ENCODE data around the gene ARCN1. TPM values are rescaled to one million over a fixed set of nuclear protein-coding genes. Genes with fewer than 3 reads are reported as not detected.
A peak's percentile ranks its signal among the peaks of the same experiment; 100 is the strongest.

ARCN1 gene
- polyA plus RNA-seq (2013), result 64.0 TPM

GRCh38 chr11:118572061-118572980, at the start of gene ARCN1:
Gene ARCN1 (plus strand): TSS chr11:118572409. CDS start chr11:118572548, 139 bp downstream.
- no peaks in the 10 kb centered on the region for H3K27me3 ChIP-seq (replicated peaks in 2 of 5; ENCODE audit: control insufficient read depth in 4 of 5, insufficient read depth in 5 of 5, low read length in 4 of 5)
- ChIA-PET POLR2A (interaction anchor here (0.5 to 1.2 kb wide), 3 partner anchors 31 to 353 kb away, joined by 3 to 4 read pairs (median 3); partner anchors contain the start of gene BCL9L), CTCF (interaction anchor here (1.1 to 1.2 kb wide), 2 partner anchors 17 to 43 kb away, joined by 3 read pairs; no protein-coding TSS in a partner anchor)
- peak within 1 kb of the TSS; percentile 82 to 98 (median 92) for H3K4me3 ChIP-seq (ENCODE audit: control insufficient read depth in 1 of 7, extremely low read depth in 1 of 7, insufficient read depth in 4 of 7, low read depth in 2 of 7, low read length in 6 of 7)
- peak within 1 kb of the TSS; percentile 85 to 96 for H3K27ac ChIP-seq (ENCODE audit: insufficient read depth in 1 of 2, low read depth in 1 of 2, low read length in 2 of 2, poor library complexity in 1 of 2, severe bottlenecking in 2 of 2)
- DNase-seq, result peak; percentile 87 to 90 (median 87)
- peaks cover 0 to 2% (median under 1%) of the 10 kb centered on the region in 4 experiments for H3K36me3 ChIP-seq (ENCODE audit: control insufficient read depth in 4 of 4, insufficient read depth in 4 of 4, low read length in 3 of 4)
- under 1% methylated on average over 34 of the region's 55 CpGs for WGBS (ENCODE audit: insufficient coverage)
- no peaks in the 10 kb centered on the region for H3K9me3 ChIP-seq (ENCODE audit: control extremely low read depth in 1 of 5, control insufficient read depth in 4 of 5, insufficient read depth in 2 of 5, low read depth in 1 of 5, low read length in 4 of 5)
- H3K4me1 ChIP-seq (ENCODE audit: control extremely low read depth in 1 of 4, control insufficient read depth in 4 of 4, insufficient read depth in 4 of 4, low read length in 3 of 4), result peaks cover 5 to 25% (median 16%) of the 10 kb centered on the region in 4 experiments

DNA sequence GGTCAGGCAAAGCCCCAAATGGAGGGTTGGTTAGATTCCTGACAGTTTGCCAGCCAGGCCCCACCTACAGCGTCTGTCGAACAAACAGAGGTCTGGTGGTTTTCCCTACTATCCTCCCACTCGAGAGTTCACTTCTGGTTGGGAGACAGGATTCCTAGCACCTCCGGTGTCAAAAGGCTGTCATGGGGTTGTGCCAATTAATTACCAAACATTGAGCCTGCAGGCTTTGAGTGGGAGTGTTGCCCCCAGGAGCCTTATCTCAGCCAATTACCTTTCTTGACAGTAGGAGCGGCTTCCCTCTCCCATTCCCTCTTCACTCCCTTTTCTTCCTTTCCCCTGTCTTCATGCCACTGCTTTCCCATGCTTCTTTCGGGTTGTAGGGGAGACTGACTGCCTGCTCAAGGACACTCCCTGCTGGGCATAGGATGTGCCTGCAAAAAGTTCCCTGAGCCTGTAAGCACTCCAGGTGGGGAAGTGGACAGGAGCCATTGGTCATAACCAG, 49.6 kb upstream of the ARCN1 start:
- Histone ChIP-seq H3K36me3 (ENCODE audit: control insufficient read depth in 4 of 4, insufficient read depth in 4 of 4, low read length in 3 of 4) (peaks cover 15 to 51% (median 39%) of the 10 kb centered on the region in 4 experiments), H3K27ac (ENCODE audit: insufficient read depth in 1 of 2, low read depth in 1 of 2, low read length in 2 of 2, poor library complexity in 1 of 2, severe bottlenecking in 2 of 2) (peak overlapping the region in 1 of 2 experiments; percentile 39), H3K4me1 (ENCODE audit: control extremely low read depth in 1 of 4, control insufficient read depth in 4 of 4, insufficient read depth in 4 of 4, low read length in 3 of 4) (peaks cover 13 to 58% (median 49%) of the 10 kb centered on the region in 4 experiments), H3K27me3 (replicated peaks in 2 of 5; ENCODE audit: control insufficient read depth in 4 of 5, insufficient read depth in 5 of 5, low read length in 4 of 5) (no peaks in the 10 kb centered on the region), H3K4me3 (ENCODE audit: control insufficient read depth in 1 of 7, extremely low read depth in 1 of 7, insufficient read depth in 4 of 7, low read depth in 2 of 7, low read length in 6 of 7) (no peak overlapping the region), H3K9me3 (ENCODE audit: control extremely low read depth in 1 of 5, control insufficient read depth in 4 of 5, insufficient read depth in 2 of 5, low read depth in 1 of 5, low read length in 4 of 5) (no peaks in the 10 kb centered on the region)
- ChIA-PET CTCF (interaction anchor here (1.0 to 1.3 kb wide), 2 partner anchors 14 kb away, joined by 3 read pairs; no protein-coding TSS in a partner anchor), POLR2A (no interaction called here)
- 45% methylated on average over 5 of the region's 6 CpGs for WGBS (ENCODE audit: insufficient coverage)
- DNase-seq, result peak in 2 of 3 donors; percentile 8 to 28

GRCh38 chr11:118524356-118524755, 47.9 kb upstream of the ARCN1 start:
- peak overlapping the region in 1 of 2 experiments; percentile 41 for H3K27ac ChIP-seq (ENCODE audit: insufficient read depth in 1 of 2, low read depth in 1 of 2, low read length in 2 of 2, poor library complexity in 1 of 2, severe bottlenecking in 2 of 2)
- no peaks in the 10 kb centered on the region for H3K27me3 ChIP-seq (replicated peaks in 2 of 5; ENCODE audit: control insufficient read depth in 4 of 5, insufficient read depth in 5 of 5, low read length in 4 of 5)
- DNase-seq, result peak in 1 of 3 donors; percentile 25
- POLR2A ChIA-PET, result interaction anchor here (0.8 to 1.5 kb wide), 3 partner anchors 9 to 39 kb away, joined by 3 to 13 read pairs (median 3); no protein-coding TSS in a partner anchor
- CTCF ChIA-PET, result interaction anchor here (0.6 to 1.1 kb wide), 2 partner anchors 8 to 692 kb away, joined by 3 read pairs; no protein-coding TSS in a partner anchor
- peaks cover 15 to 42% (median 32%) of the 10 kb centered on the region in 4 experiments for H3K36me3 ChIP-seq (ENCODE audit: control insufficient read depth in 4 of 4, insufficient read depth in 4 of 4, low read length in 3 of 4)
- peaks cover 13 to 65% (median 52%) of the 10 kb centered on the region in 4 experiments for H3K4me1 ChIP-seq (ENCODE audit: control extremely low read depth in 1 of 4, control insufficient read depth in 4 of 4, insufficient read depth in 4 of 4, low read length in 3 of 4)
- H3K9me3 ChIP-seq (ENCODE audit: control extremely low read depth in 1 of 5, control insufficient read depth in 4 of 5, insufficient read depth in 2 of 5, low read depth in 1 of 5, low read length in 4 of 5), result no peaks in the 10 kb centered on the region
- peak overlapping the region in 5 of 7 experiments; percentile 7 to 43 (median 32) for H3K4me3 ChIP-seq (ENCODE audit: control insufficient read depth in 1 of 7, extremely low read depth in 1 of 7, insufficient read depth in 4 of 7, low read depth in 2 of 7, low read length in 6 of 7)

DNA sequence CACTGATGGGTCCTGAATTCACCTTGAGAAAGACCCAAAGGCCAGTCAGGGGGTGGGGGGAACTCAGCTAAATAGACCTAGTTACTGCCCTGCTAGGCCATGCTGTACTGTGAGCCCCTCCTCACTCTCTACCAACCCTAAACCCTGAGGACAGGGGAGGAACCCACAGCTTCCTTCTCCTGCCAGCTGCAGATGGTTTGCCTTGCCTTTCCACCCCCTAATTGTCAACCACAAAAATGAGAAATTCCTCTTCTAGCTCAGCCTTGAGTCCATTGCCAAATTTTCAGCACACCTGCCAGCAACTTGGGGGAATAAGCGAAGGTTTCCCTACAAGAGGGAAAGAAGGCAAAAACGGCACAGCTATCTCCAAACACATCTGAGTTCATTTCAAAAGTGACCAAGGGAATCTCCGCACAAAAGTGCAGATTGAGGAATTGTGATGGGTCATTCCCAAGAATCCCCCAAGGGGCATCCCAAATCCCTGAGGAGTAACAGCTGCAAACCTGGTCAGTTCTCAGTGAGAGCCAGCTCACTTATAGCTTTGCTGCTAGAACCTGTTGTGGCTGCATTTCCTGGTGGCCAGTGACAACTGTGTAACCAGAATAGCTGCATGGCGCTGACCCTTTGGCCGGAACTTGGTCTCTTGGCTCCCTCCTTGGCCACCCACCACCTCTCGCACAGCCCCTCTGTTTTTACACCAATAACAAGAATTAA, 47.3 kb upstream of the ARCN1 start:
- peak; percentile 48 to 78 (median 74) for DNase-seq
- Histone ChIP-seq H3K9me3 (ENCODE audit: control extremely low read depth in 1 of 5, control insufficient read depth in 4 of 5, insufficient read depth in 2 of 5, low read depth in 1 of 5, low read length in 4 of 5) (no peaks in the 10 kb centered on the region), H3K27ac (ENCODE audit: insufficient read depth in 1 of 2, low read depth in 1 of 2, low read length in 2 of 2, poor library complexity in 1 of 2, severe bottlenecking in 2 of 2) (peak overlapping the region in 1 of 2 experiments; percentile 6), H3K4me3 (ENCODE audit: control insufficient read depth in 1 of 7, extremely low read depth in 1 of 7, insufficient read depth in 4 of 7, low read depth in 2 of 7, low read length in 6 of 7) (peak overlapping the region in 3 of 7 experiments; percentile 32 to 43 (median 38)), H3K36me3 (ENCODE audit: control insufficient read depth in 4 of 4, insufficient read depth in 4 of 4, low read length in 3 of 4) (peaks cover 13 to 36% (median 26%) of the 10 kb centered on the region in 4 experiments), H3K27me3 (replicated peaks in 2 of 5; ENCODE audit: control insufficient read depth in 4 of 5, insufficient read depth in 5 of 5, low read length in 4 of 5) (no peaks in the 10 kb centered on the region), H3K4me1 (ENCODE audit: control extremely low read depth in 1 of 4, control insufficient read depth in 4 of 4, insufficient read depth in 4 of 4, low read length in 3 of 4) (peaks cover 13 to 71% (median 57%) of the 10 kb centered on the region in 4 experiments)
- CTCF ChIA-PET, result interaction anchor here (0.6 to 1.1 kb wide), 2 partner anchors 9 to 692 kb away, joined by 3 read pairs; no protein-coding TSS in a partner anchor
- WGBS (ENCODE audit: insufficient coverage), result 65% methylated on average over 5 of the region's 6 CpGs
- POLR2A ChIA-PET, result interaction anchor here (1.2 to 1.5 kb wide), 2 partner anchors 9 to 11 kb away, joined by 3 to 13 read pairs; no protein-coding TSS in a partner anchor

- POLR2A ChIA-PET, result interaction anchor here (0.6 kb wide), 1 partner anchor 8 kb away, joined by 3 read pairs; no protein-coding TSS in a partner anchor
- peaks cover 13 to 82% (median 70%) of the 10 kb centered on the region in 4 experiments for H3K4me1 ChIP-seq (ENCODE audit: control extremely low read depth in 1 of 4, control insufficient read depth in 4 of 4, insufficient read depth in 4 of 4, low read length in 3 of 4)
- H3K27ac ChIP-seq (ENCODE audit: insufficient read depth in 1 of 2, low read depth in 1 of 2, low read length in 2 of 2, poor library complexity in 1 of 2, severe bottlenecking in 2 of 2), result no peak overlapping the region
- H3K9me3 ChIP-seq (ENCODE audit: control extremely low read depth in 1 of 5, control insufficient read depth in 4 of 5, insufficient read depth in 2 of 5, low read depth in 1 of 5, low read length in 4 of 5), result no peaks in the 10 kb centered on the region
- CTCF ChIA-PET, result interaction anchor here (0.7 to 1.2 kb wide), 3 partner anchors 10 to 17 kb away, joined by 3 read pairs; no protein-coding TSS in a partner anchor
- no peak overlapping the region for H3K4me3 ChIP-seq (ENCODE audit: control insufficient read depth in 1 of 7, extremely low read depth in 1 of 7, insufficient read depth in 4 of 7, low read depth in 2 of 7, low read length in 6 of 7)
- peaks cover 7 to 21% (median 13%) of the 10 kb centered on the region in 4 experiments for H3K36me3 ChIP-seq (ENCODE audit: control insufficient read depth in 4 of 4, insufficient read depth in 4 of 4, low read length in 3 of 4)
- no peaks in the 10 kb centered on the region for H3K27me3 ChIP-seq (replicated peaks in 2 of 5; ENCODE audit: control insufficient read depth in 4 of 5, insufficient read depth in 5 of 5, low read length in 4 of 5)
- WGBS (ENCODE audit: insufficient coverage), result 80% methylated on average over 1 of the region's 2 CpGs
- no peak for DNase-seq
Measured at GRCh38 chr11:118526688-118527087, 45.5 kb upstream of the ARCN1 start.

DNA sequence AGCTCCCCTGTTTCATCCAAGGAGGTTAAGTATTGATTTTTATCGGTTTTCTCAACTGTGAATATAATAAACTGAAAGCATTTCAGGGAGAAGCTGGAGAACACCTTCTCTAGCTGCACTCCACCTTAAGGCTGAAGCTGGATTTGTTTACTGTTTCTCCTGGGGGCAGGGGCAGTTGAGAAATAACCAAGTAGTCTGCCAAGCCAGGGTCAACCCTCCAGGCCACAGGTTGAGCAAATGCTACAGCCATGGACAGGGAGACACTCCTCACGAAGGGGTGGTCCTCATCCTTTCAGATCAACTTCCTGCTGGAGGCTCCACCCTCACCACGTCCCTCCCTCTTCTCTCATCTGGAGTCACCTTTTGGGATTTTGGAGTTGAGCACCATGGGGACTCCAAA, 45.1 kb upstream of the ARCN1 start, which contains the start of gene TTC36:
Gene TTC36 (plus strand): TSS at position 366 of the 400 bp plus-strand sequence. CDS start 21 bp downstream, at position 387.
- peaks cover 7 to 17% (median 9%) of the 10 kb centered on the region in 4 experiments for H3K36me3 ChIP-seq (ENCODE audit: control insufficient read depth in 4 of 4, insufficient read depth in 4 of 4, low read length in 3 of 4)
- no peaks in the 10 kb centered on the region for H3K27me3 ChIP-seq (replicated peaks in 2 of 5; ENCODE audit: control insufficient read depth in 4 of 5, insufficient read depth in 5 of 5, low read length in 4 of 5)
- no peak for DNase-seq
- H3K4me1 ChIP-seq (ENCODE audit: control extremely low read depth in 1 of 4, control insufficient read depth in 4 of 4, insufficient read depth in 4 of 4, low read length in 3 of 4), result peaks cover 13 to 82% (median 70%) of the 10 kb centered on the region in 4 experiments
- no peaks in the 10 kb centered on the region for H3K9me3 ChIP-seq (ENCODE audit: control extremely low read depth in 1 of 5, control insufficient read depth in 4 of 5, insufficient read depth in 2 of 5, low read depth in 1 of 5, low read length in 4 of 5)
- ChIA-PET POLR2A (no interaction called here), CTCF (interaction anchor here (0.7 to 1.2 kb wide), 2 partner anchors 10 to 17 kb away, joined by 3 read pairs; no protein-coding TSS in a partner anchor)
- no peak within 1 kb of the TSS for H3K4me3 ChIP-seq (ENCODE audit: control insufficient read depth in 1 of 7, extremely low read depth in 1 of 7, insufficient read depth in 4 of 7, low read depth in 2 of 7, low read length in 6 of 7)
- H3K27ac ChIP-seq (ENCODE audit: insufficient read depth in 1 of 2, low read depth in 1 of 2, low read length in 2 of 2, poor library complexity in 1 of 2, severe bottlenecking in 2 of 2), result no peak within 1 kb of the TSS
- no CpG with 5 or more reads among the region's 3 CpGs for WGBS (ENCODE audit: insufficient coverage)

Data from common myeloid progenitor, CD34-positive (primary cell).